Muscle layer of duodenum (tissue), 2 donors: Measurements from ENCODE around the gene ST6GALNAC4.

Source experiments
- H3K27ac ChIP-seq: one replicate; pipeline ENCODE4 v1.7.0; 2013; ENCODE audit warnings: mild to moderate bottlenecking, low read length
- H3K27me3 ChIP-seq: one replicate; pipeline ENCODE4 v1.7.0; 2013; ENCODE audit warnings: low read depth, mild to moderate bottlenecking, control low read depth, low read length
- H3K36me3 ChIP-seq, 2 donors: one replicate each; pipeline ENCODE4 v1.7.0; 2013; ENCODE audit warnings: low read length in 2 of 2, control low read depth in 1 of 2, mild to moderate bottlenecking in 1 of 2; ENCODE audit not compliant: insufficient read depth in 2 of 2, control insufficient read depth in 1 of 2
- H3K4me1 ChIP-seq, 2 donors: one replicate each; pipeline ENCODE4 v1.7.0; 2013; ENCODE audit warnings: low read length in 2 of 2, mild to moderate bottlenecking in 2 of 2, control low read depth in 1 of 2, moderate library complexity in 1 of 2; ENCODE audit not compliant: insufficient read depth in 2 of 2, control insufficient read depth in 1 of 2
- H3K4me3 ChIP-seq, 2 donors: one replicate each; pipeline ENCODE4 v1.7.0; 2013; ENCODE audit warnings: low read length in 2 of 2, low read depth in 1 of 2, mild to moderate bottlenecking in 1 of 2
- H3K9me3 ChIP-seq, 2 donors: one replicate each; pipeline ENCODE4 v1.7.0; 2013; ENCODE audit warnings: low read length in 2 of 2, control low read depth in 1 of 2, mild to moderate bottlenecking in 1 of 2; ENCODE audit not compliant: control insufficient read depth in 1 of 2
- donor health status: healthy.

Gene ST6GALNAC4

DNA sequence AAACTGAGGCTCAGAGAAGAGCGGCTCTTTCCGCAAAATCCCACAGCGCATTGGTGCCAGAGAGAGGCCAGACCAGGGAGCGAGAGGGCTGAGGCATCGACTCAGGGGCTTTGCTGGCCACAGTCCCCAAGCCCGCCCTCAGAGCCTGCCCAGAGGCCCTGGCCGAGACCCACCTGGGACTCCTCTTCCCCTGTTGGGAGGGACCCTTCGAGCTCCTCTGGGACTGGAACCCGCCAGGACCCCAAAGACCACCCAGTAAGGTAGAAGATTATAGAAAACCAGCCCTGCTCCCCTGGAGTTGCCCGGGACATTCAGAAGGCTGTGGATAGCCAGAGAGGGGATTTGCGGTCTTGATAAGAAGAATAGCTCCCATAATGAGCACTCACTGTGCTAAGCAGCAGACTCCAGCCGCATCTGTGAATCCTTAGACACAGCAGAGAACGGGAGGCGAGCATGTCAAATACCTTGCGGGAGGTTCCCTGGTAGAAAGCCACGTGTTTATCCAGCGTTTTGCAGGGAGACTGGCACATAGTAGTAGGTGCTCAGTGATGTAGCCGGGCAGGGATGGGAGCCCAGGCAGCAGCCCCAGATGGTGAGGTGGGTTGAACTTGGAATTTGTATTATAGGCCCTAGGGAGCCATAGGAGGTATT, 38.7 kb downstream of the ST6GALNAC4 start:
- Histone ChIP-seq H3K27me3 (no peaks in the 10 kb centered on the region), H3K4me1 (peaks cover 11 to 48% of the 10 kb centered on the region in 2 donors), H3K27ac (peak overlapping the region; percentile 2), H3K4me3 (peak overlapping the region; percentile 59 to 68), H3K36me3 (no peaks in the 10 kb centered on the region), H3K9me3 (no peaks in the 10 kb centered on the region)

DNA sequence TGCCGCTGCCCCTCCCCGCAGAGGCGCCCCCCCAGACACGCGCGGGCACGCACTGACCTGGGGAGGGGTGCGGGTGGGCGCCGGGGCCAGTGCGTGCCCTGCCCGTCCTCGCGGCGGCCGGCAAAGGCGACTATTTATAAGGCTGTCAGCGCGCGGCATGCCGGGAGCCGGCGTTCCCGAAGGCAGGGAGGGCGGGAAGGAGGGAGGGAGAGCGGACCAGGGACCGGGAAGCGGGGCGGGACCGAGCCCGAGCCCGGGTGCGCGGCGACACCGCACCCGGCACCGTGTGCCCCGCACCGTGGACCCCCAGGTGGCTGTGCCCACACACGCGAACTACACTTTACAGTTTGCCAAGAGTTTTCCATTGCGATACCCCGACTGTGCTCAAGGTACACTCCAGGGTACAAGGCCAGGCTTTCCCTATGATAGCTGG, 39.3 kb downstream of the ST6GALNAC4 start, which contains the start of gene AK1:
AK1 (minus strand) TSS at position 110 of the 433 bp plus-strand sequence. CDS start 3,058 bp downstream, outside the sequence.
- peak within 1 kb of the TSS; percentile 60 to 68 for H3K4me3 ChIP-seq
- H3K27ac ChIP-seq: peak within 1 kb of the TSS; percentile 39
- no peaks in the 10 kb centered on the region for H3K27me3 ChIP-seq

DNA sequence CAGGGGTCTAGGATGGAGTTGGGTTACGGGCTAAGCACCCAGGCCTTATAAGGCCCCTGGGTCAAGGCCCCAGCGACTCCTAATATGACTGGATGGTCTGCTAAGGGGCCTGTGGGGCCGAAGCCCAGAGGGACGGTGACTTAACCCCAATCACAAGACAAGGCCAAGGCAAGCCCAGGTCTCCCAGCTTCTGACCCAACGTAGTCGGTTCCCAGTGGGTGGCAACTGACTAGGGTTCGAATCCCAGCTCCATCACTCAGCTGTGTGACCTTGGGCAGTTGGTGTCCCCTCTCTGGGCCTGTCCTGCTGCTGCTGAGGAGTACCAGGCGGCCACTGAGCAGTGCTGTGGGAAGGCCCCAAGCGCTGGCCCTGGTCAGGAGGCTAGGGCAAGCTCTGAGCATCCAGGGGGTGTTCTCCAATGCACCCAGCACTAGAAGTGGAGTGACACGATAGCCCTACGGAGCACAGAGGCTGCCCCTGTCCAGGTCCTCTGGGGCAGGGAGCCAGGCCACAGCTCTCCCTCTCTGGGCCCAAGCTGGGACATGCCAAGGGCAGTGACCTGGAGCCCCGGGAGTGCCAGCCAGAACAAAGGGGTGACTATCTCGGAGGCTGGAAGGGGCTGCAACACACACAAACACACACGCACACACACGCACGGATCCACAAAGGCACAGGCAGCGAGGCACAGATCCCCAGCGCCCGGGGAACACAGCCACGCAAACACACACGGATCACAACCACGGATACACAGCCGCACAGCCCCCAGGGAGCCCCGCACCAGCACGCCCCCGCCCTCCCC, 39.9 kb downstream of the ST6GALNAC4 start:
- Histone ChIP-seq H3K27ac (peak overlapping the region; percentile 39), H3K4me1 (peaks cover 11 to 50% of the 10 kb centered on the region in 2 donors), H3K4me3 (peak overlapping the region; percentile 60 to 68), H3K9me3 (no peaks in the 10 kb centered on the region), H3K36me3 (peaks cover 0 to 8% of the 10 kb centered on the region in 2 donors), H3K27me3 (no peaks in the 10 kb centered on the region)

More for the DNA sequence above, 39.3 kb downstream of the ST6GALNAC4 start, which contains the start of gene AK1:
- H3K9me3 ChIP-seq: no peaks in the 10 kb centered on the region
- peaks cover 11 to 50% of the 10 kb centered on the region in 2 donors for H3K4me1 ChIP-seq
- H3K36me3 ChIP-seq: peaks cover 0 to 4% of the 10 kb centered on the region in 2 donors

DNA sequence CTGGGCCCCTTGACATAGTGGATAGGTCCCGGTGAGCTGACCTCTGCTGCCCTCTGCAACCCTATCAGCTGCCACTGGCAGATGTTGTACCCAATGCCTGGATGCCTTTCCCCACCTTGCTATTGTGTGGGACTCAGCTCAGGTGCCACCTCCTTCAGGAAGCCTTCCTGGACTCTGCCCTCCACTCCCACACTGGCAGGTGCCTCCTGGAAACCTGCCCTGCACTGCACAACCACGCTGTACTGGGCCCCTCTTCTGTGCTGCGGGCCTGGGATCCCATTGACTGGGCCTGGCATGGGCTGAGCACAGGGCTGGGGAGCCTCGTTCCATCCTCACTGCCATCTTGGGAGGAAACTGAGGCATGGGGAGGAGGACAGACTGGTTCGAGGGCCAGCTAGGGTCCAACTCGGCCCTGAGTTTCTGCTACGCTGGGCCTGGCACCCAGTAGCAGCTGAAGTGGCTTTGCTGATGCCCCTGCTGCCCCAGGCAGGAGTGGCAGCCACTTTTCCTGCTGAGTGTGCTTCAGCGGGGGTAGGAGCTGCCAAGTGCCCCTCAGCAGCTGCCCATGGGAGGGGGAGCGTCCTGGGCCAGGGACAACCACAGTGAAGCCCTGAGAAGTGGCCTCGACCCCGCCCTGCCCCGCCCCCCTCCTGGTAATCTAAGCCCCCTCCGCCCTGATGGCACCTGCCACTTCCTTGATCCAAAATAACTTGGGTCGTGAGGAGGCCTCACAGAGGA, 40.6 kb downstream of the ST6GALNAC4 start:
- H3K27ac ChIP-seq: no peak overlapping the region
- H3K27me3 ChIP-seq: no peaks in the 10 kb centered on the region
- peaks cover 0 to 16% of the 10 kb centered on the region in 2 donors for H3K36me3 ChIP-seq
- peaks cover 11 to 50% of the 10 kb centered on the region in 2 donors for H3K4me1 ChIP-seq
- H3K9me3 ChIP-seq: no peaks in the 10 kb centered on the region
- H3K4me3 ChIP-seq: peak overlapping the region in 1 of 2 donors; percentile 68

DNA sequence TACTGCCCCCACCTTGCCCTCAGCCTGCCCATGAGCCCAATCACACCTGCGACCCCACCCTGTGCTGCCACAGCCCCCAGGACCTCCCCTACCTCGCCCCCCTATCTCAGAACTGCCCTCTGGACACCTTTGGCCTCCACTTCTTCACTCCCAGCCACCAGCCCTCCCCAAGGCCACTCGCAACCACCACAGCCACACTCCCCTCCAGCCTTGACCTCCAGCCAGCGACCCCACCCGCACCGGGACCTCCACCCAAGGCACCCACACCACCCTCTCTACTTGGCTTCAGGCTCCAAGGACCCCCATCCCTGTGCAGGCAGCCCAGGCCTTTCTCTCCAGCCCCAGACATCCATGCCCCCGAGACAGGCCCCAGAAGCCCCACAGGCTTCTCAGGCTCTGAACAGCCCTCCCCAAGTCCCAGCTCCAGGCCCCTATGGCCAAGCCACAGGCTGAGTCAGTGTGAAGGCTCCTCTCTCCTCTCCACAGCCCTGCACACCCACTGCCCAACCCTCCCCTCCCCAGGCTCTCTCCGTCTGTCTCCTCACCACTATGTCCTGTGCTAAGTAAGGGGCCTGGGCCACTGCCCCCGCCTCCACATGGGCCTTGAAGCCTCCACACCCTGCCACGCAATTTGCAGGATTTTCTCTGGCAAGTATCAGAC, 41.4 kb downstream of the ST6GALNAC4 start:
- Histone ChIP-seq H3K27me3 (no peaks in the 10 kb centered on the region), H3K9me3 (no peaks in the 10 kb centered on the region), H3K4me1 (peaks cover 11 to 50% of the 10 kb centered on the region in 2 donors), H3K36me3 (peaks cover 0 to 23% of the 10 kb centered on the region in 2 donors), H3K27ac (no peak overlapping the region), H3K4me3 (no peak overlapping the region)

DNA sequence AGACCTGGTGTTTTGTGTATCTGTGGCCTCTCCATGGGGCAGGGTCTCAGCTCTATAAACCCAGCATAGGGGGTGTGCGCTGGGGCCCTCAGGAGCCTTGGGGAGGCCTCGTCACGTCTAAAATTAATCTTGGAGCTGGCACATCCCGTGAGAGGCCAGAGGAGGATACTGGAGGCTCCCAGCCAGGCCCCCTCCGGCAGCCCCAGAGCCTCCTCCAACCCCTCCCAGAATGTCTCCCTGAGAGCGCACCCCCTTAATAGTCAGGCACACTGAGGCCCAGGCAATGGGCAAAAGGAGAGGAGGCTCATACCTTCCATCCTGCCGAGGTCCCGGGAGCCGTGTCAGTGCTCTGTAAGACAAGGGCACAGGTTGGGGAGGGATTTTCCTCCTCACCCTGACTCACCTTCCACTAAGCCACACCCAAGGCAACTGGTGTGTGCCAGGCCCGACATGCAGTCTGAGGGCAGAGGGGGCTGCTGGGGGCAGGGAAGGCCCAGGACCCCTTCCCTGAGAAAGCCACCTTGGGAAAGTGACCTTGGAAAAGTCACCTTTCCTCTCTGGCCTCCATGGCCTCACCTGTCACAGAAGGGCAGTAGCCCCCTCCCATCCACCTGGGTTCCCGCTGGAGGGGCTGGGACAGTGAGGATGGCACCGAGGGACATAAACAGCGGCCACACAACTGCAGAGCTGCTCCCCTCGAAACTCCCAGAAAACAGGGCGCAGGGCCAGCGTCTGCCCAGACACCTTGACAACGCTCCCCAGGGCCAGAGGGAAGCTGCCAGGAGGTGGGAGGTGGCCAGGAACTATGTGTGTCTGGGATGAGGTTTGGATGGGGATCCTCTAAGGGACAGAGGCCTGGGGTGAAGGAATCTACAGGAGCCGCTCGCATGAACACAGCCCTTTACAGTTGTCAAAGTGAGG, 42.3 kb downstream of the ST6GALNAC4 start:
- Histone ChIP-seq H3K9me3 (no peaks in the 10 kb centered on the region), H3K36me3 (peaks cover 0 to 24% of the 10 kb centered on the region in 2 donors), H3K4me1 (peaks cover 11 to 50% of the 10 kb centered on the region in 2 donors), H3K4me3 (peak overlapping the region; percentile 6 to 13), H3K27ac (no peak overlapping the region), H3K27me3 (no peaks in the 10 kb centered on the region)

DNA sequence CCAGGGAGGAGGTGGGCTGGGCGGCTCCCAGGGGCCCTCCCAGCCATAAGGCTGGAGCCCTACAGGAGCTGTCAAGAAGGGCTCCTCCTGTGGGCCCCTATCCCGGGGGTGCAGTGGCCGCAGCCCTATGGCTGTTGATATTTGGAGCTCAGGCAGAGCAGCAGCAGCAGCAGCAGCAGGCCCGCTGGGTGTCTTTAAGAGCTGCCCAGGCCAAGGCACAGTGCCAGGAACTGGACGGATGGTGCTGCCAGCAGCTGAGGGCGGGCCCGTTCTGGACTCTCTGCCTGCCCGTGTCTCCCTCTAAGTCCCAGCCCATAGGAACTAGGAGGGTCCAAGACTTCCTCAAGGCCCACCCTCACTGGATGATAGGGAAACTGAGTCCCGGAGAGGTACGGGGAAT, 43.0 kb downstream of the ST6GALNAC4 start:
- H3K4me3 ChIP-seq: peak overlapping the region; percentile 6 to 13
- H3K27ac ChIP-seq: no peak overlapping the region
- H3K27me3 ChIP-seq: no peaks in the 10 kb centered on the region
- H3K36me3 ChIP-seq: peaks cover 0 to 24% of the 10 kb centered on the region in 2 donors
- H3K9me3 ChIP-seq: no peaks in the 10 kb centered on the region
- H3K4me1 ChIP-seq: peaks cover 11 to 50% of the 10 kb centered on the region in 2 donors

DNA sequence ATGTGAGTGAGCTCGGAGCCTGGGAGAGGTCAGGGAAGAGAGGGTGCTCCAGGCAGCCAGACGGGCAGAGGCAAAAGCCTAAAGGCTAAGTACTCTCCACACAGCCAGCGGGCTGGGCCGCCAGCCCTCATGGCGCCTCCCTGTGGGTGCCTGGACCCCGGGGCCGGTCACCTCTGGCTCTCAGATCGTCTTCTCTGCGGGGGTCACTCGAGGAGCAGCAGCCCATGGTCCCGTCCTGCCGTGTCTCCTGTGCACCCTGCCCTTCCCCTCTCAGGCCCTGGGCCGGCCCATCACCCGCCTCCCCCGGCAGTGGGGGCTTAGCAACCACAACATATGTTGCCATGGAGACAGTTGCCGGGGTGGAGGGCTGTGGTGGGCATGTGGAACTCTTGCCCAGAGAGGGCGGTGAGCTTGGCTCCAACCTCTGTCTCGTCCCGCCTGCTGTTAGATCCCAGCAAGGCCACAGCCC, 43.6 kb downstream of the ST6GALNAC4 start:
- H3K27ac ChIP-seq: no peak overlapping the region
- H3K27me3 ChIP-seq: no peaks in the 10 kb centered on the region
- H3K4me3 ChIP-seq: peak overlapping the region in 1 of 2 donors; percentile 6
- peaks cover 10 to 48% of the 10 kb centered on the region in 2 donors for H3K4me1 ChIP-seq
- no peaks in the 10 kb centered on the region for H3K9me3 ChIP-seq
- H3K36me3 ChIP-seq: peaks cover 0 to 24% of the 10 kb centered on the region in 2 donors

DNA sequence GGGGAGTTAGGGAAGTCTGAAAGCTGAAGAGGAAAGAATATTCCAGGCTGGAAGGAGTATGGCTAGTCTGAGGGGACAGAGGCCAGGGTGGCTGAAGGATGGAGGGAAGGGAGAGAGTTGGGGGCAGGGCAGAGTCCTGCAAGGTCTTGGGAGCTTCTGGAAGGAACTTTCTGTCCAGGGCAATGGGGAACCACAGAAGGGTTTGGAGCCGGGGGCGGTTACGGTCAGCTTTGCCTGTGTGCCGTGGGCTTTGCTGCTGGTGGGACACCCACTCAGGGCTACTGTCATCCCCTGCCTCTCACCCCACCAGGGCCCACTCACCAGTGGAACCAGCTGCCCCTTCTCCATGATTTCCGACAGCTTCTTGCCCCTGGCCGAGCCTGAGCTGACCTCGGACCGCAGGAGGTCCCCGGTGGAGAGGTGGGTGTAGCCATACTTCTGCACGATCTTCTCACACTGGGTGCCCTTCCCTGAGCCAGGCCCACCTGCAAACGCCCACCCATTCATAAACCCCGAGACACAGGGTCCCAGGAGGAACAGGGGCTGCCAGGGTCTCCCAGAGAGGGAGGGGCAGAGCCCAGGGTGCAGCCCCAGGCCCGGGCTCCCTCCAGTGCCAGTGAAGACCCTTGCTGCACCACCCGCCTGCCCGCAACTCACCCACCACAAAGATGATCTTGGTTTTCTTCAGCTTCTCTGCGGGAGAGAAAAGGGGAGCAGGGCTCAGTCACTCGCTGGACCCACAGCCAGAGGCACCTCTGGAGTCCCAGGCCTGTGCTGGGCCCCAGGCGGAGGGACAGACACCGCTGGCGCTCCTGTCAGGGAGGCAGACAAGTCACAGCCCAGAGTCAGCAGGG, 44.2 kb downstream of the ST6GALNAC4 start:
- H3K9me3 ChIP-seq: no peaks in the 10 kb centered on the region
- H3K36me3 ChIP-seq: peaks cover 6 to 31% of the 10 kb centered on the region in 2 donors
- H3K27me3 ChIP-seq: no peaks in the 10 kb centered on the region
- H3K4me1 ChIP-seq: peaks cover 5 to 43% of the 10 kb centered on the region in 2 donors
- H3K4me3 ChIP-seq: no peak overlapping the region
- H3K27ac ChIP-seq: no peak overlapping the region
